NB4 (cell line): ENCODE data around the gene CLDN5.

Experiments used
- CTCF ChIP-seq: IDR thresholded peaks from one replicate; pipeline ENCODE4 v1.5.1; 2012; ENCODE audit warnings: low read depth, low read length
- MAX ChIP-seq: IDR thresholded peaks from 2 replicates; pipeline ENCODE4 v1.6.1; 2011; ENCODE audit warnings: low read depth, low read length
- MYC ChIP-seq: IDR thresholded peaks from 2 replicates; pipeline ENCODE4 v1.6.1; 2011; ENCODE audit warnings: low read depth, low read length
- POLR2A ChIP-seq: IDR thresholded peaks from 2 replicates; pipeline ENCODE4 v1.6.1; 2011; ENCODE audit warnings: mild to moderate bottlenecking; ENCODE audit not compliant: insufficient read length; ENCODE audit errors: extremely low read depth

GRCh38 chr22:19516378-19517170 lies 7.6 kb downstream of the CLDN5 start:
- TF ChIP-seq CTCF (no peak), POLR2A (no peak), MAX (no peak), MYC (no peak)
